Osteoblast (primary cell): ENCODE measurements around the gene H1-8. TPM values are rescaled to one million over a fixed set of nuclear protein-coding genes. Genes with fewer than 3 reads are reported as not detected.
"Not testable (repeated sequence)": the region's sequence is repeated elsewhere in the genome, so short reads cannot be mapped to it uniquely, and the experiment has no call there.

ENCODE experiments used
- DNase-seq: peaks from one replicate; pipeline ENCODE4 v3.0.0; 2011; ENCODE audit warnings: low spot score, mixed read lengths; ENCODE audit not compliant: insufficient read length; ENCODE audit errors: missing footprints
- H2AFZ ChIP-seq: 2 replicates; pipeline ENCODE4 v1.6.0; 2011; ENCODE audit warnings: mild to moderate bottlenecking, low read length
- H3K27ac ChIP-seq: 2 replicates; pipeline ENCODE4 v1.5.1; 2011; ENCODE audit warnings: mild to moderate bottlenecking, low read depth, low read length, moderate library complexity
- H3K27me3 ChIP-seq: 2 replicates; pipeline ENCODE4 v1.6.0; 2012; ENCODE audit warnings: mild to moderate bottlenecking, control low read depth, inconsistent platforms, low read length, moderate library complexity; ENCODE audit not compliant: insufficient read depth
- H3K36me3 ChIP-seq: 2 replicates; pipeline ENCODE4 v1.5.1; 2011; ENCODE audit warnings: mild to moderate bottlenecking, low read length, control low read depth, moderate library complexity; ENCODE audit not compliant: insufficient read depth
- H3K4me1 ChIP-seq: 2 replicates; pipeline ENCODE4 v1.5.1; 2011; ENCODE audit warnings: mild to moderate bottlenecking, low read length, control low read depth, moderate library complexity; ENCODE audit not compliant: insufficient read depth
- H3K4me2 ChIP-seq: 2 replicates; pipeline ENCODE4 v1.6.0; 2011; ENCODE audit warnings: mild to moderate bottlenecking, low read length; ENCODE audit not compliant: insufficient read depth
- H3K4me3 ChIP-seq: fragments of 200-600 bp; sonication (generic); 3 replicates; pipeline ENCODE4 v1.5.1; 2012; ENCODE audit warnings: mild to moderate bottlenecking, low read length, inconsistent platforms; ENCODE audit not compliant: insufficient read depth
- H3K79me2 ChIP-seq: 2 replicates; pipeline ENCODE4 v1.6.0; 2012; ENCODE audit warnings: mild to moderate bottlenecking, low read length, control low read depth, inconsistent platforms; ENCODE audit not compliant: insufficient read depth
- H3K9me3 ChIP-seq: 2 replicates; pipeline ENCODE4 v1.5.1; 2011; ENCODE audit warnings: low read depth, low read length, control low read depth
- H4K20me1 ChIP-seq: 2 replicates; pipeline ENCODE4 v1.6.0; 2012; ENCODE audit warnings: mild to moderate bottlenecking, low read length, control low read depth; ENCODE audit not compliant: insufficient read depth
- total RNA-seq: library from RNA; depleted of rRNA; stranded (reverse); fragments of >200 nt; gene quantifications from 2 replicates; pipeline ENCODE4 v1.2.3, GENCODE V29; 2012
- TF ChIP-seq, protein P1 (sequence below): IDR thresholded peaks from 2 replicates; pipeline ENCODE4 v1.5.1; 2011; ENCODE audit warnings: mild to moderate bottlenecking, low read depth, low read length, moderate library complexity; ENCODE audit errors: extremely low read depth

H1-8 gene
- total RNA-seq, 1 donor, result not detected

DNA sequence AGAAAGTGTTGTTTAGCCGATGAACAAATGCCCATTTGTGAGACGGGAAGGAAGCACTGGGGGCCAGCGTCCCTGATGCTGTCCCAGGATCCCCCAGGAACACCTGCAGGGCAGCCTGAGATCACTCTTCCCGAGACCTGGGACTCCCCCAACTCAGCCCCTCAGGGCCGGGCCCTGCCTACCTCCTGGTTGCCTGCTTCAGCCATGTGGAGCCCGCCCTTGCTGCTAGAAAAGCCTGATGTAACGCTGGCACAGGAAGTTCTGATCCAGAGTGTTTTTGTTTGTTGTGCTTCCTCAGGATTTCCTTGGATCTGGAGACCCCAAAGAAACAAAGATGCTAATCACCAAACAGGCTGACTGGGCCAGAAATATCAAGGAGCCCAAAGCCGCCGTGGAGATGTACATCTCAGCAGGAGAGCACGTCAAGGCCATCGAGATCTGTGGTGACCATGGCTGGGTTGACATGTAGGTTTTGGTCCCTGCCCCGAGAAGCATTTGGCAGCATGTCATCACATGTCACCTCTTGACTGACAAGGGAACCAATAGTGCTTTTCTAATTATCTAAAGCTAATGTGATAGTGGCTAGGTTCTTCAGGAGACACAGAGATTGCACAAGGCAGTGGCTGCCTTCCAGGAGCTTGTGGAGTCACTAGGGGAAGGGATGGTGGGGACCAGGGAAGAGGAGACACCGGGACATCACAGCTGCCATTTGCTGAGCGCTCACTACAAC, 43.2 kb upstream of the H1-8 start:
- not testable (repeated sequence) for H3K4me2 ChIP-seq, H3K9me3 ChIP-seq, DNase-seq, H3K27ac ChIP-seq, H3K27me3 ChIP-seq, H3K4me3 ChIP-seq, H2AFZ ChIP-seq, H4K20me1 ChIP-seq, H3K79me2 ChIP-seq
- Histone ChIP-seq H3K36me3 (peaks cover 40% of the 10 kb centered on the region), H3K4me1 (peaks cover 12% of the 10 kb centered on the region)

DNA sequence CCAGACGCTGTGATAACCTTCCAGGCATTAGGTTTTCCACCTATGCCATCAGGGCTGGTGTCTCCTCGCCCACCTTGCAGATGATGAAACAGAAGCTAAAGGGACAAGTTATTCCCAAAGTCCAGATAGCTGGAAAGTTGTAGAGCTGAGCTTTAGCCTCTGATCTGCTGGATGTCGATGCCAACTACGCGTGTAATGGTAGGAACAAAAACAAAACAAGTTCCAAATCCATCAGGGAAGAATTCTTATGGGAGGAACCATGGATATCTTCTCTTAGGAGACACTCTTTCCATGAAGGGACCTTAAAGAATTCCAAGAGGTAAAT, 42.7 kb upstream of the H1-8 start:
- Histone ChIP-seq H3K4me2 (no peak overlapping the region), H3K79me2 (no peaks in the 10 kb centered on the region), H3K4me1 (peaks cover 8% of the 10 kb centered on the region), H3K4me3 (no peak overlapping the region), H3K36me3 (peaks cover 45% of the 10 kb centered on the region), H3K9me3 (no peaks in the 10 kb centered on the region), H2AFZ (no peak overlapping the region), H4K20me1 (no peaks in the 10 kb centered on the region), H3K27ac (no peak overlapping the region), H3K27me3 (no peaks in the 10 kb centered on the region)
- TF ChIP-seq, protein P1, sequence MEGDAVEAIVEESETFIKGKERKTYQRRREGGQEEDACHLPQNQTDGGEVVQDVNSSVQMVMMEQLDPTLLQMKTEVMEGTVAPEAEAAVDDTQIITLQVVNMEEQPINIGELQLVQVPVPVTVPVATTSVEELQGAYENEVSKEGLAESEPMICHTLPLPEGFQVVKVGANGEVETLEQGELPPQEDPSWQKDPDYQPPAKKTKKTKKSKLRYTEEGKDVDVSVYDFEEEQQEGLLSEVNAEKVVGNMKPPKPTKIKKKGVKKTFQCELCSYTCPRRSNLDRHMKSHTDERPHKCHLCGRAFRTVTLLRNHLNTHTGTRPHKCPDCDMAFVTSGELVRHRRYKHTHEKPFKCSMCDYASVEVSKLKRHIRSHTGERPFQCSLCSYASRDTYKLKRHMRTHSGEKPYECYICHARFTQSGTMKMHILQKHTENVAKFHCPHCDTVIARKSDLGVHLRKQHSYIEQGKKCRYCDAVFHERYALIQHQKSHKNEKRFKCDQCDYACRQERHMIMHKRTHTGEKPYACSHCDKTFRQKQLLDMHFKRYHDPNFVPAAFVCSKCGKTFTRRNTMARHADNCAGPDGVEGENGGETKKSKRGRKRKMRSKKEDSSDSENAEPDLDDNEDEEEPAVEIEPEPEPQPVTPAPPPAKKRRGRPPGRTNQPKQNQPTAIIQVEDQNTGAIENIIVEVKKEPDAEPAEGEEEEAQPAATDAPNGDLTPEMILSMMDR, result no peak
- no peak for DNase-seq

DNA sequence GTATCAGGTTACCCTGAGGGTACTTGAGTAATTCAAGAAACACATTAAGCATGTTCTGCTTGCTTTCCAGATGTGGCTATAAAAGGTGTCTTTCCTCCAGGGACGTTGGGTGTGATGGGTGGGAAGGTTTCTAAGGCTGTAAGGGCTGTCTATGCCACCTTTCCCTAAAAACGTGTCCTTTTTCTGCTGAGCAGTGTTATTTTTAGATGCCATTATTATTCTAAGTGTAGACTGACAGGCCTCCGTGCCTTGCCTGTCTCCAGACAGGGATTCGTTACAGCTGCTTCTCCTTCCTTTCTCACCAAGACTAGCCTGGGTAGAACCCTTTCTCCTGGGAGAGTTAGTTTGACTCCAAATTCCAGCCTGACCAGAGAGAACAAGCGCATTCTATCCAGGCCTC, 41.3 kb upstream of the H1-8 start:
- H3K27ac ChIP-seq, result no peak overlapping the region
- no peaks in the 10 kb centered on the region for H3K9me3 ChIP-seq
- no peak overlapping the region for H2AFZ ChIP-seq
- H3K79me2 ChIP-seq, result no peaks in the 10 kb centered on the region
- H3K27me3 ChIP-seq, result no peaks in the 10 kb centered on the region
- no peak overlapping the region for H3K4me3 ChIP-seq
- DNase-seq, result no peak
- peaks cover 4% of the 10 kb centered on the region for H3K4me1 ChIP-seq
- peaks cover 58% of the 10 kb centered on the region for H3K36me3 ChIP-seq
- H3K4me2 ChIP-seq, result no peak overlapping the region
- TF ChIP-seq, protein P1, result no peak
- no peaks in the 10 kb centered on the region for H4K20me1 ChIP-seq

DNA sequence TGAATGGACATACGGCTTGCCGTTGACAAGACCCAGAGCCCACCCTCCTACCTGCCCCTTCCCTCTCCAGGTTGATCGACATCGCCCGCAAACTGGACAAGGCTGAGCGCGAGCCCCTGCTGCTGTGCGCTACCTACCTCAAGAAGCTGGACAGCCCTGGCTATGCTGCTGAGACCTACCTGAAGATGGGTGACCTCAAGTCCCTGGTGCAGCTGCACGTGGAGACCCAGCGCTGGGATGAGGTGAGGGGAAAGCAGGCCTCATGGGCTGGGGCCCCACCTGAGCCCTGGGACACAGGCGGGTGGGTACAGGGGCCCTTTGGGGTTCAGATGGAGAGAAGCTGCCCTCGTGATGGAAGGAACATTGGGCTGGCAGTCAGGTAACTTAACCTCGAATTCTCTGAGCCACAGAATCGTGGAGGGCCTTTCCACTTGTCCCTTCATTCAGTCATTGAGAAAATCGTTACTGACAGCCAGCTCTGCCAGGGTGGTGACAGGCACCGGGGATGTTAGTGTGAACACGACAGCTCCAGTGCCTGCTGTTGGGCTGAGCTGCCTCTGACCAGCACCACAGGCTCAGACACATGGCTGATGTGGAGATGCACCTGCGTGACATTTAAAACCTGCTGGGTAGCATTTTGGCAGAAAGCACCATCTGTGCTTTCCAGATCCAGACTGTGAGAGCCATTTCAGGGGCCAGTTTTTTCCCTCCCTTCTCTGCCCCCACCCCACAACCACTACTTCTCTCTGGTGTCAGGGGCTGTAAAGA, 40.1 kb upstream of the H1-8 start:
- Histone ChIP-seq H3K9me3 (no peaks in the 10 kb centered on the region), H2AFZ (no peak overlapping the region), H3K4me2 (no peak overlapping the region), H3K4me3 (no peak overlapping the region), H3K36me3 (peaks cover 67% of the 10 kb centered on the region), H3K4me1 (peaks cover 4% of the 10 kb centered on the region), H3K79me2 (no peaks in the 10 kb centered on the region), H3K27me3 (no peaks in the 10 kb centered on the region), H3K27ac (no peak overlapping the region), H4K20me1 (no peaks in the 10 kb centered on the region)
- DNase-seq, result no peak
- TF ChIP-seq, protein P1, result no peak
